HCT116 (cell line): Measurements from ENCODE around the gene VSX1.

ENCODE experiments used
- POLR2A ChIP-seq: IDR thresholded peaks from 2 replicates; pipeline ENCODE4 v1.7.0; 2011; ENCODE audit warnings: borderline replicate concordance; ENCODE audit not compliant: insufficient read depth, insufficient read length; ENCODE audit errors: extremely low read depth
- SP1 ChIP-seq: IDR thresholded peaks from 2 replicates; pipeline ENCODE4 v1.6.1; 2012; ENCODE audit warnings: low read depth
- SRF ChIP-seq: IDR thresholded peaks from 2 replicates; pipeline ENCODE4 v1.6.1; 2012; ENCODE audit warnings: low read depth
- ZNF274 ChIP-seq: fragments of 200-500 bp; sonication (Bioruptor generic); IDR thresholded peaks from 2 replicates; pipeline ENCODE4 v1.6.1; 2014; ENCODE audit warnings: mild to moderate bottlenecking, low read depth, low read length, inconsistent platforms
- TF ChIP-seq, protein P1 (sequence below), 3 experiments: fragments of 200-600 bp in 1 of 3; sonication (generic) in 1 of 3; IDR thresholded peaks in 2 of 3; conservative IDR thresholded peaks in 1 of 3; 2 replicates each; pipeline ENCODE4 v1.5.1; 2012 to 2017; ENCODE audit warnings: low read depth in 2 of 3, low read length in 2 of 3, antibody characterized with exemption in 1 of 3, borderline replicate concordance in 1 of 3, control low read depth in 1 of 3, mild to moderate bottlenecking in 1 of 3, mixed read lengths in 1 of 3, mixed run types in 1 of 3, moderate library complexity in 1 of 3; ENCODE audit not compliant: insufficient read depth in 1 of 3
- TF ChIP-seq, protein P2 (sequence below): IDR thresholded peaks from 2 replicates; pipeline ENCODE4 v1.6.1; 2012

DNA sequence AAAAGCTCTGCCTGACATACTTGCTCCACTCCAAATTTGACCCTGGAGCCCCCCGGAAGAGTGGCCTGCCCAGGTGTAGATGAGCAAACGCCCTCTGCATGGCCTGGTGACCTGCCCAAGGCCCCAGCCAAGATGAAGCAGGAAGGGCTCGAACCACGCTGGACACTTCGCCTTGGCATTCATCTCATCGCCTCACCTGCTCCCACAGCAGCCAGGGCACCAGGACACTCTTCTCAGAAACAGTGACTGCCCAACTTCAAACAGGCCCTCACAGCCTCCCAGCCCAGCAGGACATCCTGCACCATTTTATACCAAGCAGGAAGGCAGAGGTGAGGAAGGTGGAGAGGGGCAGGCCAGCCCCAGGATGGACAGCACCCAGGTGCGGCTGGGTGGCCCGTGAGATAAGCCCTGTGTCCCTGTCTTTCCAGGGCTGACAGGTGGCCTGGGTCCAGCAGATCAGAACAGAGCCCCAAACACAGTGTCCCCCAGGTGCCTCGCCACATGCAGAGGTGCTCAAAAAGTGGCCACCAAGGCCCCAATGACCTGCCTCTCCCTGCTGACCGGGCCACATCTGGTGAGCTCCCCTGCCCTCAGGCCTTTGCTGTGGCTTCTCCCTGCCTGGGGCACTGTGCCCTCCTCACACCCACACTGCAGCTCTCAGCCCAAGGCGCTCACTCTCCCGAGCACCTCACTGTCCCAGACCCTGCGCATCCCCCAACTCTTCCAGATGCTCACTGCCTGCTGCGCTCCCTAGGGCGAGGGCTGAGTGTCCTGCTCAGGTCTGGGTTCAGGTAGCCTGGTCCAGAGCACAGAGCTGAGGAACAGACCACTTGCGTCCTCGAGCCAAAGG, 31.2 kb downstream of the VSX1 start:
- TF ChIP-seq SP1: no peak
- TF ChIP-seq ZNF274: no peak
- TF ChIP-seq, protein P1, sequence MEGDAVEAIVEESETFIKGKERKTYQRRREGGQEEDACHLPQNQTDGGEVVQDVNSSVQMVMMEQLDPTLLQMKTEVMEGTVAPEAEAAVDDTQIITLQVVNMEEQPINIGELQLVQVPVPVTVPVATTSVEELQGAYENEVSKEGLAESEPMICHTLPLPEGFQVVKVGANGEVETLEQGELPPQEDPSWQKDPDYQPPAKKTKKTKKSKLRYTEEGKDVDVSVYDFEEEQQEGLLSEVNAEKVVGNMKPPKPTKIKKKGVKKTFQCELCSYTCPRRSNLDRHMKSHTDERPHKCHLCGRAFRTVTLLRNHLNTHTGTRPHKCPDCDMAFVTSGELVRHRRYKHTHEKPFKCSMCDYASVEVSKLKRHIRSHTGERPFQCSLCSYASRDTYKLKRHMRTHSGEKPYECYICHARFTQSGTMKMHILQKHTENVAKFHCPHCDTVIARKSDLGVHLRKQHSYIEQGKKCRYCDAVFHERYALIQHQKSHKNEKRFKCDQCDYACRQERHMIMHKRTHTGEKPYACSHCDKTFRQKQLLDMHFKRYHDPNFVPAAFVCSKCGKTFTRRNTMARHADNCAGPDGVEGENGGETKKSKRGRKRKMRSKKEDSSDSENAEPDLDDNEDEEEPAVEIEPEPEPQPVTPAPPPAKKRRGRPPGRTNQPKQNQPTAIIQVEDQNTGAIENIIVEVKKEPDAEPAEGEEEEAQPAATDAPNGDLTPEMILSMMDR (IDR thresholded peaks at IDR 0.05 in 2 of 3, conservative IDR thresholded peaks at IDR 0.05 in 1 of 3; ENCODE audit: borderline replicate concordance in 1 of 3, insufficient read depth in 1 of 3, low read depth in 2 of 3, low read length in 2 of 3): no peak
- no peak for TF ChIP-seq POLR2A
- TF ChIP-seq, protein P2, sequence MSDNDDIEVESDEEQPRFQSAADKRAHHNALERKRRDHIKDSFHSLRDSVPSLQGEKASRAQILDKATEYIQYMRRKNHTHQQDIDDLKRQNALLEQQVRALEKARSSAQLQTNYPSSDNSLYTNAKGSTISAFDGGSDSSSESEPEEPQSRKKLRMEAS: no peak
- no peak for TF ChIP-seq SRF
